Daoy (cell line): ENCODE measurements around the gene C14orf119. TPM values are rescaled to one million over a fixed set of nuclear protein-coding genes. Genes with fewer than 3 reads are reported as not detected.
A peak's percentile ranks its signal among the peaks of the same experiment; 100 is the strongest.

Source experiments
- DNase-seq: peaks from one replicate; pipeline ENCODE4 v3.0.0-alpha.2; 2015; ENCODE audit warnings: low read depth
- total RNA-seq: library from RNA; depleted of rRNA; stranded (reverse); fragments of >200 nt; shearing (Covaris generic); gene quantifications from 2 replicates; pipeline ENCODE4 v1.2.3, GENCODE V29; 2014

Gene C14orf119
- total RNA-seq, 1 experiment from 2014 or later: 80.1 TPM

DNA sequence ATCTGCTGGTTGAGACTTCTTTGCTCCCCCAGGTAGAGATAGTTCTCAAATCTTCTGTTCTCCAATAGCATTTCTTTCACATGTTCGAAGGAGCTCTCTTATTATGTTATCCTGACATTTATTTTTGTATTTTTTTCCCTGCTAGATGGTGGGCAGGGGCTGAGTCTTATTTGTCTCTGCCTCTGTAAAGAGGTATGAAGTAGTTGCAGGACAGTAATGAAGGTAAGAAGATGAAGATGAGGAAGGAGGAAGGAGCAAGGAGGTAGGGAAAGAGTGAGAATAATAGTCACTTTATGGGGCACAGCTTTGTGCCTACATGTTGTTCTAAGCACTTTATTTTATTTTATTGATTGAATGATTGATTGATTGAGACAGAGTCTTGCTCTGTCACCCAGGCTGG lies 14.5 kb downstream of the C14orf119 start:
- DNase-seq: no peak

DNA sequence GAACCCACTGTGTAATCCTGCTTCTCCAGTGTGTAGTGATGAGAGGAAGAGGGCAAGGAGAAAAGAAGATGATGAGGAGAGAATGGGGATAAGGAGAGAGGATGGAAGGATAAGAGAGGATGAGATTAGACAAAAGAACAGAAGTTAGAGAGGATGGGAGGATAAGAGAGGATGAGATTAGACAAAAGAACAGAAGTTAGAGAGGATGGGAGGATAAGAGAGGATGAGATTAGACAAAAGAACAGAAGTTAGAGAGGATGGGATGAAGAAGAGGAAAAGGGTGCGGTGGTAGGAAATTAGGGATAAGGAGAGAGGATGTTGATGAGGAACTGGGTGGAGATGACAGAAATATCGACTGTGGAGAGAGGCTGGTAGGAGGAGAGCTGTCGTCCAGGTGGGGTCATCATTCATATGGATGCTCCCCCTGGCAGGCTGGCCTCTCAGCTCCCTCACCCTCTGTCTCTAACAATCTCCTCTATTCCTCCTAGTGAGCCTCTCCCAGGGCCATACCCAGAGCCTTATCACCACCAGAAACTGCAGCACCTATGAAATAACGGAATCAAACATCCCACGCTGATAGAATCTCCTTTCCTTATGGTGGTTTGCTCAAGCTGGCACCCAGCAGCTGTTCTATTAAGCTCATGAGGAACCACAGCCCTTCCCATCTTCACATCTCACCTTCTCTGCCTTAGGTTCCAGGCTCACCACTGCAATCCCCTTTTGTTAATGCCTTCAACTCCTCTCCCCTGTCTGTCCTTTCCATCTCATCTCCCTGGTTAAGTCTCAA lies 15.5 kb downstream of the C14orf119 start:
- DNase-seq: no peak

DNA sequence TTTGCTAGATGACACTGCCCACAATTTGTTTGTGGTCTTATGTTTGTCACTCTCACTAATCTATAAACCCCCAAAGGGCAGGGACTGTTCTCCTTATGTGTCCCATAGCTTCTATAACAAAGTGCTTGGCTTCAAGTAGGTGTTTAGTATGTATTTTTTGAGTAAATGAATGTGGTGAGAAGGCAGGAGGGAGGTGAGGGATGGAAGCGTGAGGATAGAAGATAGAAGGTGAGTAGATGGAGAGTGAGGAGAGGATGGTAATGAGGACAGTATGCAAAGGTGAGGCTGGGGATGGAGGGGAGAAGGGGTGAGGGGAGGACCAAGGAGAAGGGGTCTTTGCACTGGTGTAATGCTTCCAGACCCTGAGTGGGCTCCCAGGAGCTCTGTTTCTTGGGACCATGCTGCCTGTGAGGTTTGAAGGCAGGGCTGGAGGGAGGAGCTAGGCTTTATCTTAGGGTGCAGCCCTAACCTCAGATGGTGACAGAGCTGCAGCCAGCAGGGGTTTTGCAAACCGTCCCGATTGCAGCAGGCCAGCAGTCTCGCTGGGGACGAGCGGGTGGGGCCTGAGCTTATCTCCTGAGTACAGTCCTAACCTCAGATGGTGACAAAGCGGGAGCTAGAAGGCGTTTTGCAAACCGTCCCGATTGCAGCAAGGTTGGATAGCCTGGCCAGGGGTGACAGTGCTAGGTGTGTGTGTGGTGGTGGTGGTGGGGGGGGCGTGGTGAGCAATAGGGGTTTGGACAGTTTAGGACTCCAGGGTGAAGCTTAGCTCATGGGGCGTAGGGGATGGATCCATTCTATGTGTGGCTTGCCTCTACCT lies 17.3 kb downstream of the C14orf119 start:
- no peak for DNase-seq

DNA sequence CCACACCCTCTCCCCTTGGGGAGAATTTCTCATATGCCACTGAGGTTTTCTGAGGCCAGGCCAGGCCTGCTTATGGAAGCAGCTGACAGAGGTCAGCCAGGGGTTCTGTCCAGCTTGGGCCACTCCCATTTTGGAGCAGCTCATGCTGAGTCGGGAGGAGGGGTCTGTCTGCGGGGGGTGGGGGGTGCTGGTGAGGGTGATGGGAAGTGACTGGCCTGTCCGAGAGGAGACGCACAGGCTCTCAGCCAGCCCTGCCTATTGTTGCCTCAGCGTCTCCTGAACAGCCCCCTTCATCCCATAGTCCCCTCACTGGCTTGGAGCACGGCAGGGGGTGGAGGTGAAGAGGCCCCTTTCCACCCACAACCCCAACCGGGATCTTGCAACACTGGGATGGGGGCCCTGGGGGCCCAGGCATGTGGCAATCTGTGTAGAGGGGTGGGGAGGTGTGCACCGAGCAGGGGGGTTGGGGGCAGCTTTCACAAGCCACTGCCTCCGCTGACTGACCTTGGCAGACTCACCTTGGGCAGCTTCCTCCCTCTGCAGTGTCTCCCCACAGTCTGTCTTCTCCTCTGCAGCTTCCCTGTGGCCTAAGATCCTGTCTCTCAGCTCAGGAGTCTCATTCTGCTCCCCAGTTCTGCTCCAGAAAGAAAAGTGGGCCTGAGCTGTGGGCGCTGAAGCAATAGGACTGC lies 18.3 kb downstream of the C14orf119 start:
- DNase-seq: no peak

DNA sequence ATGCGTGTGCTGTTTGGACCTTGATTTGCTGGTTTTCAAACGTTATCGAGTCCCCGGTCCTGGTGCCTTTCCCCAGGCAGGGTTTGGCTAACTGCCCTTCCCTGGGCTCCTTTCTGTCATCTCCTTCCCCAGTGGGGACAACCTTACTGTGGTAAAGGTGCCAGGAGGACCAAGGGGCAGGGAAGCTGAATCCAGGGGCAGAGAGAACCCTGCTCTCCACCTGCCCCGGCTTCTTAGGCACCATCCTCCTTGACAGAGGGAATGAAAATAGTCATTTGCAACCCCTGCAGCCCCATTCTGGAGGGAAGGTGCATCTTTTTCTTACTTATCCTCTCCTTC lies 18.8 kb downstream of the C14orf119 start:
- no peak for DNase-seq

DNA sequence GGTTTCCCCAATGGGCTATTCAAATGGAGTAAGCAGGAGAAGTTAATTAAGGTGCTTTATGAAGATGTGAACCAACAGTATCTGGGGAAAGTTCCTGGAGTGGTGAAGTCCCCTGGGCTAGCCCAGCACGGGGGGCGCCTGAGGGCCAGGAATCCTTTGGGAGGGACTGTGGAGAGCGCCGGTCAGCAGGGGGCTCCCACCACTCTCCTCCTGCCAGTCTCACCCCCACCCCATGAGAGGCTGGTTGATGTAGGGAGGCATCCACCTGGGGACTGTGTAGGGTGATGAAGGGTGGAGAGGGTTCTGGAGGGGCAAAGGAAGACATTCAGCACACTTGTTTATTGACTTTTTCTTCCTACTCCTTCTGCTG lies 19.3 kb downstream of the C14orf119 start:
- no peak for DNase-seq

DNA sequence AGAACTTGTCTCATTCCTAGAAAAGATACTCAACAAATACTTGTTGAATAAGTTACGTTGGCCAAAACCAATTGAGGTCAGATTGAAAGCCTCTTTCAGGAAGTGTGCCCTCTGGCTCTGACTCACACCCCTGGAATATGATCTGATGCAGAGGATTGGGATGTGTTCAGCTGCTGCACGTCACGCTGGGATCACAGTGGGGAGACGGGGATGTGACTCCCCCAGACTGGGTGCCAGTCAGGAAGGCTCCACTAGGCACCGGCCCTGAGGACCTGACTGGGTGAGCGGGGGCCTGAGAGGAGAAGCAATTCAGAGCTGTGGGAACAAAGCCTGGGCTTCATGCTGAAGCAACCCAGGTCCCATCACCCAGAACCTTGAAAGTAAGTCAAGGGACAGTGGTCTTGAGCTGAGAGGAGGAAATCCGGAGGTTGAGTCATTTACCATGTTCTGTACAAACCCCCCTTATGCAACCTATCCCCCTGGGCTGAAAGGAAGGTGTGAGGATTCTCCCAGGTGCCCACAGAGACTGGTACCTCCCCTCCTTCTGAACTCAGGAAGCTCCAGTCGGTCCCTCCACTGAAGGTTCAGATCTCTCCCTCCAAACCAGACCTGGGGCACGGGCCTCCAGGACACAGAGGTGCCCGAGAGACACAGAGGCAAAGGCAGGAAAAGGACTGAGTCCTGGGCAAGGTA lies 19.9 kb downstream of the C14orf119 start:
- DNase-seq: peak; percentile 94

DNA sequence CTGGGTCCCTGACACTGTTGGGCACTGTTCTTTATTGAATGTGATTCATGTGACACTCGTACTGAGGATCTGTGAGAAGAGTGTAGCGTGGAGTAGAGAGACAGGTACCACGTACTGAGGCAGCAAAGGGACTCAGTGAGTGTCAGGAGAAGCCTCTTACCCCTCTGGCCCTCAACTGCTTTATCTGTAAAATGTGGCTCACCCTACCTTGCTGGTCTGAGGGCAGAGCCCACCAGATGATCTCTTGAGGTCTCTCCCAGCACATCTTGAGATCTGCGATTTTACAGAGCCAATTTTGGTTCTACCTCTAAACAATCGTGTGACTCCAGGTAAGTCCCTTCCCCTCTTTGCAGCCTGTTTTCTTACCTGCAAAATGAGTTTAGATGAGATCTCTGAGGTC lies 20.6 kb downstream of the C14orf119 start:
- DNase-seq: no peak

DNA sequence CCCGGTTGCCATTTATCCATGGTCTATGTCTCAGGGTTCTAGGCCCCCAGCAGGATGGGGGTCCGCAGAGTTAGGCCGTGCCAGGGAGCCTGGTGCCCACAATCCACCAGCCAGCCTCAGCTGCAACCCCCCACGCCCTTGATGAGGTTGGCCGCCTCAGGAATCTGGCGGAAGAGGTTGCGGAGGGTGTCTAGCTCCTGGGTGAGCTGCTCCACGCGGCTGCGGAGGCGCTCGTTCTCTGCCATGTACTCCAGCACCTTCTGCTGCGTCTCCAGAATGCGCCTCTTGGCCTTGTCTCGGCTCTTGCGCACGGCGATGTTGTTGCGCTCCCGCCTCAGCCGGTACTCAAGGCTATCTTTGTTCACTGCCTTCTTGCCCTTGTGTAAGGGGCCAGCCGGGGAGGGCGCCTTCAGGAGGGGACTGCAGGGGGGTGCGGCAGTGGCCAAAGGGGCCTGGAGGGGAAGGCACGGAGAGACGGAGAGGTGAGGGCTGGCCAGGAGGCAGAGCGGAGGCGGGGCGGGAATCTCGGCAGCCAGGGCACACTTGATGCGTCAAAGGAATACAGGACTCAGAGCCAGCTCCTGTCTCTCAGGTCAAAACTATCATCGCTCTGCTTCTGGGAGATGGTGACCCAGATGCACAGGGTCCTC lies 22.2 kb downstream of the C14orf119 start:
- DNase-seq: no peak

DNA sequence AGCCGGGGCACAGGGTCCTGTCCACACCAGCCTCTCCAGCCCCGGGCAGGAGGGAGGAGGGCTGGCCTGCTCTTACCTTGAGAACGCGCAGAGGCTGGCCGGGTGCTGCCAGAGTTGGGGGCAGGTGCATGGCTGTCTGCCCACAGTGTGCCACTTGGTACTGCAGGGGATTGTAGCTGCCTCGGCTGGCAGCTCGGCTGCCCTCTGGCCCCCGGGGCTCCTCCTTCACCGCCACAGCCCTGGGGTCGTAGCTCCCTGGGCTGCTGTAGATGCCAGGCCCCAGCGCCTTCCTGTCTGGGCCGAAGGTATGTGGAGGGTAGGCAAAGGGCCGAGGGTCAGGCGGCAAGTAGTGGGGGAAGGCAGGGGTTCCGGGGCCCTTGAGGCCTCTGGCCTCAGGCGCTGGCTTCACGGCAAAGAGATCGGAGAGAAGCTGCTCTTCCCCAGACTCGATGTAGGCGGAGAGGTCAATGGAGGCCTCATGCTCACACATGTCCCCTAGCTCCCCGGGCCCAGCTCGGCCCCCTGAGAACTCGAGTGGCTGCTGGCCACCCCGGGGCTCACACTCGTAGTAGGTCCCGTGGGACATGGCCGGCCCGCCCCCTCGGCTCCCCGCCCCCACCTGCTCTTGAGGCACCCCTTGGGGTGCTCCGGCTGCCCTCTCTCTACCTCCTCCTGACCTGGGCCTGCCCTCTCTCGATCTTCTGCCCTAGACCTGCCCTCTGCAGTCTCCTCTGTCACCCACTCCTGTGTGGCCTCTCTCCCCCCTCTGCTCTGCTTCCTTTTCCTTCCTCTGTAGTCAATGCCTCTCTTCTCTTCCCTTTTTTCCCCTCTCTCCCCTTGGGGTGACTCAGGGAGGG lies 23.4 kb downstream of the C14orf119 start, which contains the start of gene CEBPE:
TSS of gene CEBPE (minus strand) at position 750 of the 857 bp plus-strand sequence. CDS start at position 586, 164 bp downstream.
- DNase-seq: no peak

DNA sequence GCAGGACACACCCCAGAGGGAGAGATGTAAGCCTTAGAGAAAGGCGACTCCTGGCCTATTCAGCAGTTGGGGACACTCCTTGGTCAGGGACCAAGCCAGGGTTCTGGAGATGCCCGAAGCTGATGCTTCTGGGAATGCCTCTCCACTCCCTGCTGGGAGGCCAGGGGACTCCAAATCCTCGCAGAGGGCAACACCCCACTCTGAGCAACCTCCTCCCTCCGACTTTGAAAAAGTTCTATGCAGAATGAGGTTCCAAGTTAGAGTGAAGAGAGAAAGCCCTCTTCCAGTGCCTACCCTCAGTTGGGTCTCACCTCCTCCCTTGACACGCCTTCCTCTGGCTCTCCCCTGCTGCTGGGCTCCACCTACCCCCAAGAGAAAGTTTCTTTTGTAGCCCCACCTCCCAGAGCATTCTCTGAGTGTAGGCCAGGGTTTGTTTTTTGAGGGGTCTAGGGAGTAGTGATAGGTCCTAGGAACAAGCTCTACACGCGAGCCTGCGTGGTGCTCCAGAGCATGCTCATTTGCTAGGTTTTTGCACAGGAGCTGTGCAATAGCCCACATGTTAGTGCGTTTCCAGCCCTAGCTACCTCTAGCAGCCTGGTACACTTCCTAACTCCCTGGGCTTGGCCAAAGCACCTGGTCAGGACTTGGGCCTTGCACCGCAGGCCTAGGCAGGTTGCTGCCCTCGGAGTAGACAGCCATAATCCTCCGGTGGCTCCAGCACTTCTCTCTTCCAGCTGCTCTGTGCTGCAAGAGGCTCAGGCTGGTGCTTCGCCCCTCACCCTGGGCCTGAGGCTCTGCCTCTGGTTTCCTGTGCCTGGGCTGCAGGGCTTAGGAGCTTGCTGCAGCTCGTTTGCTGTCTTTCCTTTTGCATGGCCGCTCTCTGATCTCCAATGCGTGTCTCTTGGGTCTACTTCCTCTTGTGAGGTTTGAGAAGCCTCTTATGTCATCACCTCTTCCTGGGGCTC lies 24.3 kb downstream of the C14orf119 start:
- DNase-seq: no peak

DNA sequence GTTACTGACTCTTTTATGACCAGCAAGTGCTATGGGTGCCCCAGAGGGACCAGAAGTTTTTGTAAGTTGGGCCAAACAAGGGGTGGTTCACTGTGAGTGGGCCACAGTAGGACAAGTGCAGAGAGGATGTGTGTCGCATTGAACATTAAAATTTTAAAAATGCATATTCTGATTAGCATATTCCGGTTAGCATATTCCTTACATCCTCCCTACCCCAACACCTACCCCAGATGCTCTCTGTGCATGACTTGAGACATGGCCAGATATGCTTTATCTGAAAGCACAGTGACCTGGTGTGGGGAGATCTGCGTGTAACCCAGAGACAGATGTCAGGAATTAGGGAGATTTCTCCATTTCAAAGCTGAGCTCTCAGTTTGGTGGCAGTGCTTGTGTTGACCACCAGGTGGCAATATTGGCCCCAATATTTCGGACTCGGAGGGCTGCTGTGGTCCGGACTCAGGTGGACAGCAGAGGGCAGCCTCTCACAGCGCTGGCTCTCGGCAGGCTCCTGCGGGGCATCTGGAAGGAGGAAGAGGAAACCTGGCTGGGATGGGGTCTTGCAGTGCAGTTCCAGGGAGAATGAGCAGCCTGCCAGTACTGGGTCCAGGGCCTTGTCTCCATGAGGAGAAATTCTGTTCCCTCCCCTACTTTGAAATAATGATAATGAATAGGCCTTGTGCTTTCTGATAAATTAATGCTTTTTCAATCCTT lies 25.4 kb downstream of the C14orf119 start:
- DNase-seq: peak; percentile 94

DNA sequence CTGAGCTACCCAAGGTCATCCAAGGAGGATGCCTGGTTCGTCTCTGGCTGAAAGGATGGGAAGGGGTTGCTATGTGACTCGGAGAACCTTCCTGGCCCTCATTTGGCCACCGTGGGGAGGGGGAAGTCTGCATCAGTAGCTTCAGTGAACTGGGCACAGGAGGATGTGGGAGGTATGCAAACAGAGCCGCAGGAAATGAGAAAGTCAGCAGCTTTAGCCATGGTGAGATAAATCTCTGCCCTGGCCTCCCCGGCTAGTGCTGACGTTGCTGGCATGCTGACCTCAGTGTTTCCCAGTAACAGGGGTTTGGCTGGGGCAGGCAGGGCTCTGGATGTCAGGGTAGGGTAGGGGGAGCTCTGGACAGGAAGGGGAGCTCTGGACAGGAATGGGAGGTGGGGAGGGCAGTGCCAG lies 26.1 kb downstream of the C14orf119 start:
- DNase-seq: peak; percentile 87

DNA sequence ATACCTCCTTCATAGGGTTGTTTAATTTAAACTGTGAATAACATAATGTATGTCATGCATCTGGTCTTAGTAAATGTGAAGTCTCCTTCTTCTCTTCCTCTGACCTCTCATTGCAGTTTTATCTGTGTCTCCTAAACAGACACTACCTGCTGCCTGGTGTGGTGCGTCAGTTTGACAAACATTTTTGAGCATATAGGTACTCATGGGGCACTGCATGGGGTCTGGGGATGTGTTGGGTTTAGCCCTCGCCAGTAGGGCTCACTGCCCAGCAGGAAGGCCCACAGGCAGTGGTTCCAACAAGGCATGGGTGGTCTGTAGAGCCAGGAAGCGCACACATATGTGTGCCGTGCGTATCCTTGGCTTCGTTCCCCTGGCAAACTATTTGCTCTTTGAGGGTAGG lies 26.8 kb downstream of the C14orf119 start:
- DNase-seq: no peak

DNA sequence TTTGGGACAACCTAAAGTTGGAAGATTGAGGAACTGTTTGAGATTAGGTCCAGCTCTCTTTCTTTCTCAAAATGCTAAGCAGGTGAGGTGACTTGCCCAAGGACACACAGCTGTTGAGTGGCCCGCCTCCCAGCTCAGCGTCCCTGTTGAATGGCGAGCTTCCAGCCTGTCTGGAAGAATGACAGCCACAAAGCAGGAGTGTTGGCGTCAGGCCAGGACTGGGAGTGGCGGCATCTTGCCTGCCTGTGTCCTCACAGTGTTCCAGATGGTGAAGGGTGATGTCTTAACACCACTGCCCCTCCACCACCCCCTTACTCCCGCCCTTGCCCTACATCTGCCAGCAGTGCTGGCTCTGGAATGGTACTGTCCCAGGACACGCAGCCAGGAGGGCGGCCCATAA lies 28.1 kb downstream of the C14orf119 start:
- peak; percentile 29 for DNase-seq

DNA sequence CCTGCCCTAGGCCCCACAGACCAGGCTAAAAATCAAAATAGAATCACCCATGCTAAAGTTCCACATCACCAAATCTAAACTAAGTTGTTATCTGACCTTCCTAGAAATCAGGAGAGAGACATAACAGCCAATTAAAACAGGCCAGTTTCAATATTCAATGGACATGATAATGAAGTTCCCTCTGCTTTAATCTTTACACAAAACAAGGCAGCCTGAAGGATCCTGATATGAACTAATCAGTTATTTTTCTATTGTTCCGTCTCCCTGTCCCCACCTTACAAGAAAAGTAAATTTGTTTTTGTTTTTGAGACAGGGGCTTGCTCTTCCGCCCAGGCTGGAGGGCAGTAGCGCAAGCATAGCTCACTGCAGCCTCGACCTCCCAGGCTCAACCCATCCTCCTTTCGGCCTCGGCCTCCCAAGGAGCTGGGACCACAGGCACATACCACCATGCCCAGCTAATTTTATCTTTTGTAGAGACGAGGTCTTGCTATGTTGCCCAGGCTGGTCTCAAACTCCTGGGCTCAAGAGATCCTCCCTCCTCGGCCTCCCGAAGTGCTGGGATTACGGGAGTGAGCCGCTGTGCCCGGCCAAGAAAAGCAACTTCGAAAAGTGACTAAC lies 29.1 kb downstream of the C14orf119 start:
- DNase-seq: no peak

DNA sequence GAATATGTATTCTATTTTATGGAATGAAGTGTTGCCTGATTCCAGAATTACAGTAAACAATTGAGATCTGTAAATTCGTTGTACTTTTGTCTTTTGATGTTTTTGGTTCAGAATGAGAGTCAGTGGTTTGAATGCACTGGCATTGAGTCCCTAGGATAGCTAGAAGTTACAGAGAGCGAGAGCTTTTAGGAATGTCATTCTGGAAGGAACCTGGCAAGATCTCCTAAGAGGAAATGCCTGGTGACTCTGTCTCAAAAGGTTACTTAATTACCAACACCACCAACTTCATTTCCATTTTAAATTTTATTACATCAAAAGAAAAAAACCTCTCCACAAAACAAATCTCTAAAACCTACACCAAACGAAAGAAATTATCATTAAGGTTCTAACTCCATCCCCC lies 29.7 kb downstream of the C14orf119 start:
- DNase-seq: no peak

DNA sequence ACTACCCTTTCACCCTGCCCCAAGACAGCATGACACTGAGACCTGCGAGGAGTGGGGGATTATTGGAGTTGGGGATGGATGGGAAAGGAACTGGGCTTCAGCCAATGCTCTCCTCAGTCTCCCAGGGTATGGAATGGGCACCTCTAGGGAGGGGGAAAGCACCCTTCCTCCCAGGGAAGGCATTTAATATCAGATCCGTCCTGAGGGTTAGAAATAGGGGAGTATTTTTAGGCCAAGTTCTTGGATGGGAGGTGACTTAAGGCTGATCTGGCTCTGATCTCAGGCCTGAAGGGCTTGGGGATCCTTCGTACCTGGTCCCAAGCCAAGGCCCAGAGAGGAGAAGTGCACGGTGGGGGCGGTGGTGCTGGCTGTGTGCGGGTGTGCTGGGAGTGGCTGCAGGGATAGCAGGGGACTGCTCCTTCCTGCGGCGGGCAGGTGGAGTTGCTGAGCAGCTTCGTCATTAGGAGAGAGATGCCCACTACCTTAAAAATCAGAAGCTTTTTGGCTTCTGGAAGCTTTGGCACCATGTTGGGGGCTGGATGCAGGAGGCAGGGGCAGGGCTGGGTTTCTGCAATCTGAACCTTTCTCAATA lies 30.7 kb downstream of the C14orf119 start:
- DNase-seq: no peak
